OCI-LY7 (cell line): ENCODE data around the gene TACO1.
A peak's percentile ranks its signal among the peaks of the same experiment; 100 is the strongest.

Experiments
- EZH2phosphoT487 ChIP-seq: fragments of 200-600 bp; sonication (generic); IDR thresholded peaks from 2 replicates; pipeline ENCODE4 v1.6.1; 2018; ENCODE audit warnings: low read depth, borderline replicate concordance, mild to moderate bottlenecking, mixed run types, antibody characterized with exemption, low read length, moderate library complexity, mixed read lengths
- TF ChIP-seq, protein P1 (sequence below): fragments of 200-600 bp; sonication (generic); conservative IDR thresholded peaks from 2 replicates; pipeline ENCODE4 v1.5.1; 2014; ENCODE audit warnings: mild to moderate bottlenecking, antibody characterized with exemption, low read length, moderate library complexity, mixed read lengths

DNA sequence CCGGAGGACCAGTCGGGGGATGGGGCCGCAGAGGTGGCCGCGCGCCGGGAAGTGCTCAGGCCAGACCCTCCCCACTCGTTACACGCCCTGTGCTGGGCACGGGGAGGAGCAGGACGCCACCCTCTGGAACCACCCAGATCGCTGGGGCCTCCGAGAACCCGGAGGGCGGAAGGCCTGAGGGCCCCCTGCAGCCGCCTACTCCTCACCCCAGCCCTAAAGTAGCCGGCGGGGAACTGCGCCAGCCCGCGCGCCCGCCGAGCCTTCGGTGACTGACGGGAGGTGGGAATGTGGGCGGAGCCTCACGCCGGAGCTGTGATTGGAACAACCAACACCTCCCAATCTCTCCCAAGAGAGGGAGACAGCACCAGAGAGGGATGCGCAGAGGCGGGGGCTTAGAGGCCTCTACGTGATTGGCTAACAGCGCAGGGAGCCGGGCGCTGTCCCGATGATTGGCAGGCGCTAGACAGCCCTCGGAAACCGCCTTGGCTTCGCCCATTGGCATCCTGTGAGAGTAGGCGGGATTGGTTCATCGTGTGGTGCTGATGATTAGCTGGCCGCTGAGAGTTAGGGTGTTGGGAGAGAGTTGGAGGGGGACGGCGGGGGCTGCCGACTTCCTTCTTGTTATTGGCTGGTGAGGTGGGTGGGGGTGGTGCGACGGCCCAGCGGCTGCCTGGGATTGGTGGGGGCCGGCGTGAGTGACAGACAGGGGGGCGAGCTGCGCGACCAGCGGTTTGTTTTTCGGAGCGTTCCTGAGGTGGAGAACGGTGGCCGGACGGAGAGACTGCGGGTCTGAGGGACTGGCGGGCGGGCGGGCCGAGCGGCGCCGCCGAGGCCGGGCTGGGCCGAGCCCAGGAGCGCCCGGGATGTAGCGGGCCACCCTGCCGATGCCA, 21.2 kb downstream of the TACO1 start, which contains the start of gene MAP3K3:
- TF ChIP-seq EZH2phosphoT487: no peak
- TF ChIP-seq, protein P1, sequence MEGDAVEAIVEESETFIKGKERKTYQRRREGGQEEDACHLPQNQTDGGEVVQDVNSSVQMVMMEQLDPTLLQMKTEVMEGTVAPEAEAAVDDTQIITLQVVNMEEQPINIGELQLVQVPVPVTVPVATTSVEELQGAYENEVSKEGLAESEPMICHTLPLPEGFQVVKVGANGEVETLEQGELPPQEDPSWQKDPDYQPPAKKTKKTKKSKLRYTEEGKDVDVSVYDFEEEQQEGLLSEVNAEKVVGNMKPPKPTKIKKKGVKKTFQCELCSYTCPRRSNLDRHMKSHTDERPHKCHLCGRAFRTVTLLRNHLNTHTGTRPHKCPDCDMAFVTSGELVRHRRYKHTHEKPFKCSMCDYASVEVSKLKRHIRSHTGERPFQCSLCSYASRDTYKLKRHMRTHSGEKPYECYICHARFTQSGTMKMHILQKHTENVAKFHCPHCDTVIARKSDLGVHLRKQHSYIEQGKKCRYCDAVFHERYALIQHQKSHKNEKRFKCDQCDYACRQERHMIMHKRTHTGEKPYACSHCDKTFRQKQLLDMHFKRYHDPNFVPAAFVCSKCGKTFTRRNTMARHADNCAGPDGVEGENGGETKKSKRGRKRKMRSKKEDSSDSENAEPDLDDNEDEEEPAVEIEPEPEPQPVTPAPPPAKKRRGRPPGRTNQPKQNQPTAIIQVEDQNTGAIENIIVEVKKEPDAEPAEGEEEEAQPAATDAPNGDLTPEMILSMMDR: peak; percentile 52; the same call in 1 of the 2 replicates
